HepG2 (cell line): ENCODE measurements around the gene CXCL10. TPM values are rescaled to one million over a fixed set of nuclear protein-coding genes. Genes with fewer than 3 reads are reported as not detected.

Source experiments
- ATAC-seq: fragments of 200-7000 bp; cut with Tn5 transposase; 3 replicates; pipeline ENCODE4 v1.9.1; 2020; ENCODE audit warnings: mild to moderate bottlenecking, moderate library complexity
- BruUV-seq: library from RNA; stranded (reverse); fragments of 400-500 nt; replicated peaks from 2 replicates; lab custom pipeline; 2021; lab: Mats Ljungman, UMichigan
- CTCF ChIA-PET: fragments of 300-600 bp; formaldehyde crosslinking; extraction: SDS; loops from one replicate; lab custom pipeline; 2021; ENCODE audit warnings: low total read pairs, inconsistent platforms, low intra/inter-chr PET ratio; lab: Yijun Ruan, JAX
- POLR2A ChIA-PET: fragments of 350-600 bp; sonication (Branson Sonifier 250); formaldehyde crosslinking; loops from one replicate; lab custom pipeline; 2020; ENCODE audit warnings: antibody characterized with exemption, inconsistent platforms; lab: Yijun Ruan, JAX
- DNase-seq: peaks from one replicate; pipeline ENCODE4 v3.0.0-alpha.2; 2015; ENCODE audit warnings: low spot score
- FAIRE-seq: peaks from 3 replicates; lab custom pipeline; 2011; peaks lifted over from hg19 to GRCh38; lab: Jason Lieb, UNC
- H2AFZ ChIP-seq: one replicate; pipeline ENCODE4 v1.6.1; 2011; ENCODE audit warnings: low read length, inconsistent platforms
- H3K27ac ChIP-seq: fragments of 300-600 bp; 3 replicates; pipeline ENCODE4 v1.8.0; 2011; ENCODE audit warnings: mixed run types, mild to moderate bottlenecking, mixed read lengths, low read length, inconsistent platforms; ENCODE audit not compliant: insufficient read depth; ENCODE audit errors: extremely low read length
- H3K27me3 ChIP-seq, 2 experiments: fragments of 200-600 bp in 1 of 2; 2 replicates in 1 of 2; 3 replicates in 1 of 2; pipeline versions ENCODE4 v1.6.0 to v1.8.0; 2011; ENCODE audit warnings: low read length in 2 of 2, mild to moderate bottlenecking in 2 of 2, moderate library complexity in 2 of 2, inconsistent platforms in 1 of 2; ENCODE audit not compliant: insufficient read depth in 2 of 2, control insufficient read depth in 1 of 2
- H3K36me3 ChIP-seq, 2 experiments: fragments of 200-600 bp in 1 of 2; replicated peaks in 1 of 2; 2 replicates in 1 of 2; 3 replicates in 1 of 2; pipeline versions ENCODE4 v1.5.1 to v1.8.0; 2011; ENCODE audit warnings: low read length in 2 of 2, inconsistent platforms in 1 of 2; ENCODE audit not compliant: insufficient read depth in 2 of 2, control insufficient read depth in 1 of 2
- H3K4me1 ChIP-seq: 2 replicates; pipeline ENCODE4 v1.5.1; 2012; ENCODE audit warnings: low read length, inconsistent platforms; ENCODE audit not compliant: insufficient read depth
- H3K4me2 ChIP-seq: 2 replicates; pipeline ENCODE4 v1.6.0; 2011; ENCODE audit warnings: low read depth, low read length, inconsistent platforms
- H3K4me3 ChIP-seq, 3 experiments: fragments of 200-600 bp in 1 of 3; sonication (generic), shearing (Covaris generic) in 1 of 3; replicated peaks in 1 of 3; 2 replicates each; pipeline ENCODE4 v1.5.1; 2011 to 2016; ENCODE audit warnings: low read length in 3 of 3, inconsistent platforms in 2 of 3, low read depth in 2 of 3, mild to moderate bottlenecking in 2 of 3, control low read depth in 1 of 3, mixed read lengths in 1 of 3; ENCODE audit not compliant: insufficient read depth in 1 of 3
- H3K79me2 ChIP-seq: one replicate; pipeline ENCODE4 v1.6.1; 2011; ENCODE audit warnings: low read length, inconsistent platforms; ENCODE audit not compliant: insufficient read depth
- H3K9ac ChIP-seq: 2 replicates; pipeline ENCODE4 v1.6.0; 2011; ENCODE audit warnings: mild to moderate bottlenecking, low read depth, low read length, inconsistent platforms; ENCODE audit not compliant: insufficient read depth
- H3K9me3 ChIP-seq: 2 replicates; pipeline ENCODE4 v1.5.1; 2012; ENCODE audit warnings: mild to moderate bottlenecking, low read length
- H4K20me1 ChIP-seq: 2 replicates; pipeline ENCODE4 v1.6.0; 2011; ENCODE audit warnings: inconsistent platforms, mild to moderate bottlenecking, low read length, moderate library complexity; ENCODE audit not compliant: insufficient read depth
- AKNA ChIP-seq: sonication (generic); formaldehyde crosslinking; IDR thresholded peaks from 2 replicates; pipeline ENCODE4 v1.4.0; 2020; ENCODE audit warnings: missing genetic modification reagents, borderline replicate concordance
- FLYWCH1 ChIP-seq: sonication (generic); formaldehyde crosslinking; IDR thresholded peaks from 2 replicates; pipeline ENCODE4 v1.8.1; 2023; ENCODE audit warnings: mild to moderate bottlenecking, missing genetic modification reagents
- HMGXB4 ChIP-seq, 2 experiments: sonication (generic) in 1 of 2; formaldehyde crosslinking in 1 of 2; IDR thresholded peaks; 2 replicates each; pipeline versions ENCODE4 v1.4.0 to v1.6.1; 2018 to 2020; ENCODE audit warnings: missing genetic modification reagents in 2 of 2, borderline replicate concordance in 1 of 2, low read depth in 1 of 2, mild to moderate bottlenecking in 1 of 2, missing biosample characterization in 1 of 2
- IKZF4 ChIP-seq: sonication (generic); formaldehyde crosslinking; IDR thresholded peaks from 2 replicates; pipeline ENCODE4 v1.5.1; 2020; ENCODE audit warnings: borderline replicate concordance, mild to moderate bottlenecking, low read depth, missing genetic modification reagents; ENCODE audit errors: not compliant biosample characterization
- MBNL3 ChIP-seq: fragments of 250-450 bp; sonication (Bioruptor Pico); conservative IDR thresholded peaks from 2 replicates; pipeline ENCODE4 v1.8.0; 2022; ENCODE audit warnings: mild to moderate bottlenecking, inconsistent platforms
- MED13 ChIP-seq: sonication (generic); formaldehyde crosslinking; IDR thresholded peaks from 2 replicates; pipeline ENCODE4 v1.5.0; 2020; ENCODE audit warnings: missing genetic modification reagents
- POGZ ChIP-seq: sonication (generic); formaldehyde crosslinking; IDR thresholded peaks from 2 replicates; pipeline ENCODE4 v1.4.0; 2020; ENCODE audit warnings: mild to moderate bottlenecking, missing genetic modification reagents
- SCMH1 ChIP-seq: sonication (generic); formaldehyde crosslinking; IDR thresholded peaks from 2 replicates; pipeline ENCODE4 v1.9.0; 2021; ENCODE audit warnings: missing genetic modification reagents, mild to moderate bottlenecking, borderline replicate concordance
- ZNF235 ChIP-seq: sonication (generic); formaldehyde crosslinking; IDR thresholded peaks from 2 replicates; pipeline ENCODE4 v1.8.1; 2023; ENCODE audit warnings: mild to moderate bottlenecking, missing genetic modification reagents, borderline replicate concordance
- ZNF446 ChIP-seq: sonication (generic); formaldehyde crosslinking; IDR thresholded peaks from 2 replicates; pipeline ENCODE4 v1.5.0; 2020; ENCODE audit warnings: mild to moderate bottlenecking, missing genetic modification reagents
- ZNF580 ChIP-seq: IDR thresholded peaks from 2 replicates; pipeline ENCODE4 v1.6.1; 2016; ENCODE audit warnings: low read depth, borderline replicate concordance
- ZNF709 ChIP-seq: sonication (generic); formaldehyde crosslinking; IDR thresholded peaks from 2 replicates; pipeline ENCODE4 v1.5.0; 2020; ENCODE audit warnings: mild to moderate bottlenecking, missing genetic modification reagents
- WGBS: methylation state at CpG from one replicate; pipeline ENCODE4 v1.1.6; 2017; ENCODE audit warnings: low lambda C conversion rate; 5-methylcytosine and 5-hydroxymethylcytosine counted together
- in situ Hi-C: cut with HindIII; loops from 2 replicates; pipeline ENCODE4 v1.10.0; 2017; ENCODE audit warnings: low pct_unique_long_range_greater_than_20kb; ENCODE audit not compliant: extremely low pct_ligation_motif_present
- intact Hi-C: fragments of 100-400 bp; cut with micrococcal nuclease; formaldehyde crosslinking; loops from one replicate; pipeline ENCODE4 v1.10.0; 2022; ENCODE audit not compliant: unreplicated experiment
- polyA plus RNA-seq, 8 experiments: library from polyadenylated mRNA; depleted of rRNA in 3 of 8; stranded (reverse) in 7 of 8; unstranded in 1 of 8; fragments of >200 nt; fragmentation: Illumina TruSeq in 4 of 8; extraction: Trizol in 4 of 8; gene quantifications; 2 replicates each; pipeline versions ENCODE4 v1.2.1 to v1.2.3, GENCODE V29; 2011 to 2016; ENCODE audit warnings: low read depth in 4 of 8, missing spikeins in 1 of 8, mixed read lengths in 1 of 8; ENCODE audit not compliant: insufficient read depth in 1 of 8
- total RNA-seq, 5 experiments: library from RNA; depleted of rRNA; stranded (reverse); fragments of >200 nt; fragmentation: Illumina TruSeq; extraction: Trizol; gene quantifications; 2 replicates each; pipeline ENCODE4 v1.2.3, GENCODE V29; 2016; ENCODE audit warnings: low read depth in 1 of 5

CXCL10 gene
- total and polyA plus RNA-seq, 2 of the 13 experiments (the other 11 are each of a cell fraction or from before 2014, with no cell fraction given) = not detected

- H3K79me2 ChIP-seq = no peaks in the 10 kb centered on the region
- ChIA-PET POLR2A (no interaction called here), CTCF (no interaction called here)
- H3K27me3 ChIP-seq = no peaks in the 10 kb centered on the region
- H3K9me3 ChIP-seq = no peaks in the 10 kb centered on the region
- no peak for DNase-seq
- 3% methylated on average over 1 of the region's 1 CpG for WGBS
- H3K4me2 ChIP-seq = no peak overlapping the region
- H4K20me1 ChIP-seq = no peaks in the 10 kb centered on the region
- H3K9ac ChIP-seq = no peak overlapping the region
- TF ChIP-seq ZNF446 = no peak
- TF ChIP-seq FLYWCH1 (CRISPR knock-in tag) = no peak
- TF ChIP-seq ZNF580 (CRISPR knock-in tag) = no peak
- no peak for TF ChIP-seq MED13
- in situ Hi-C loops = loop anchor here (10.0 kb wide), 1 partner anchor 167 kb away; no protein-coding TSS in a partner anchor
- no peak overlapping the region for H3K27ac ChIP-seq
- H3K36me3 ChIP-seq = no peaks in the 10 kb centered on the region
- intact Hi-C loops = no loop called here
- no TSS peak for BruUV-seq
- H2AFZ ChIP-seq = no peak overlapping the region
- H3K4me1 ChIP-seq = peaks cover 19% of the 10 kb centered on the region
- no peak for FAIRE-seq
- H3K4me3 ChIP-seq = no peak overlapping the region
- no peak for ATAC-seq
Observed at GRCh38 chr4:76061421-76061820, 38.1 kb upstream of the CXCL10 start.

- Histone ChIP-seq H3K9me3 (no peaks in the 10 kb centered on the region), H4K20me1 (no peaks in the 10 kb centered on the region), H3K9ac (no peak overlapping the region), H2AFZ (no peak overlapping the region), H3K4me2 (no peak overlapping the region), H3K4me1 (peaks cover 19% of the 10 kb centered on the region), H3K4me3 (no peak overlapping the region), H3K36me3 (no peaks in the 10 kb centered on the region), H3K27me3 (no peaks in the 10 kb centered on the region), H3K27ac (no peak overlapping the region), H3K79me2 (no peaks in the 10 kb centered on the region)
- no TSS peak for BruUV-seq
- FAIRE-seq (no peak), ATAC-seq (no peak), DNase-seq (no peak)
- ChIA-PET POLR2A (no interaction called here), CTCF (no interaction called here)
- intact Hi-C loops = no loop called here
- in situ Hi-C loops = loop anchor here (10.0 kb wide), 1 partner anchor 166 kb away; no protein-coding TSS in a partner anchor
- TF ChIP-seq AKNA (CRISPR knock-in tag) (no peak), IKZF4 (no peak), HMGXB4 (CRISPR knock-in tag; IDR thresholded peaks at IDR 0.05; ENCODE audit: borderline replicate concordance in 1 of 2, low read depth in 1 of 2) (no peak), SCMH1 (CRISPR knock-in tag) (no peak), MBNL3 (CRISPR knock-in tag) (no peak), POGZ (CRISPR knock-in tag) (no peak), ZNF709 (no peak), ZNF235 (CRISPR knock-in tag) (no peak)
Observed at GRCh38 chr4:76060506-76060905, 37.2 kb upstream of the CXCL10 start.
